T-helper 1 cell treated with Interleukin-12 subunit alpha and Interleukin-12 subunit beta and Interleukin-4 antibody, amounts not matched to agents 30 μg/mL and 1 μg/mL, for 36 hours (primary cell): Measurements from ENCODE around the gene ZIC3.
"Not testable (repeated sequence)": the region's sequence is repeated elsewhere in the genome, so short reads cannot be mapped to it uniquely, and the experiment has no call there.

Experiments used
- H3K27ac Mint-ChIP-seq: one replicate; pipeline ENCODE4 v1.8.0; 2021; ENCODE audit warnings: mild to moderate bottlenecking, mixed read lengths
- H3K27me3 Mint-ChIP-seq: one replicate; pipeline ENCODE4 v1.8.0; 2021; ENCODE audit warnings: low read depth, mixed read lengths
- H3K36me3 Mint-ChIP-seq: one replicate; pipeline ENCODE4 v1.8.0; 2021; ENCODE audit warnings: low read depth, mixed read lengths
- H3K4me1 Mint-ChIP-seq: one replicate; pipeline ENCODE4 v1.8.0; 2021; ENCODE audit warnings: low read depth, mixed read lengths
- H3K4me3 Mint-ChIP-seq: one replicate; pipeline ENCODE4 v1.8.0; 2021; ENCODE audit warnings: mild to moderate bottlenecking, moderate library complexity, mixed read lengths
- H3K9me3 Mint-ChIP-seq: one replicate; pipeline ENCODE4 v1.8.0; 2021; ENCODE audit warnings: mixed read lengths

The ZIC3 gene

DNA sequence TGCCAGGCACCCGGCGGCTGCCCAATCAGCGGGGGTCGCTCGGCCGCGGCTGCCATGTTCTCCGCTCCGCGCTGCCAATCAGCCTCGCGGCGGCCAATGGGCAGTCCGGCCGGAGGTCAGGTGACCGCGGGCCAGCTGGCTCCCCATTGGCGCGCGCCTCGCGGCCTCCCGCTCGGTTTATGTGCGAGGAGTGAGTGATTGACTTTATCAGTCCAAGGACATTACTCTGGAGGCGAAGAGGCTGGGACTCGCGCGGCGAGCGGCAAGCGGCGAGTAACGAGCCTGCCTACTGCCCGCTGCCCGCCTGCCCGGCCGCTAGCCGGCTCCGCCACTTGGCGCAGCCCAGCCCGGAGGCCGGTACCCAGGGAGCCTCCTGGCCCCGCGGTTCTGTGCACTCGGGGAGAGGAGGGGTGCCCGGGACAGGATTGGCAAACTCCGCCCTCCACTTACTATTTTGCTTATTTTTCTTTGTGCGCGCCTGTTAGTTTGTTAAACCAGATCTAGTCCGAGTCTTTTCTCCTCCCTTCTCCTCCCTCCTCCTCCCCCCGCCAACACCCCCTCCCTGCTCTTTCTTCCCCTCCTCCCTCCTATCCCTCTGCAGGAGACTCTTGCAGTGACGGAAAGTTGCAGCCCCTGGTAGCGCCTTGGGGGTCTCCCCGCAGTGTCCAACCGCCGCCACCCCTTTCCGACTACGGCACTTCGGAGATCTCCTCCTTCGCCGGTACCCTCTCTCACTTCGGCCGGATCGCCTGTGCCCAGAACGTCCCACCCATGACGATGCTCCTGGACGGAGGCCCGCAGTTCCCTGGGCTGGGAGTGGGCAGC, at the start of gene ZIC3:
TSS of gene ZIC3 (plus strand) at position 207 of the 825 bp plus-strand sequence. CDS start at position 772, 565 bp downstream.
- no peak within 1 kb of the TSS for H3K4me3 Mint-ChIP-seq

DNA sequence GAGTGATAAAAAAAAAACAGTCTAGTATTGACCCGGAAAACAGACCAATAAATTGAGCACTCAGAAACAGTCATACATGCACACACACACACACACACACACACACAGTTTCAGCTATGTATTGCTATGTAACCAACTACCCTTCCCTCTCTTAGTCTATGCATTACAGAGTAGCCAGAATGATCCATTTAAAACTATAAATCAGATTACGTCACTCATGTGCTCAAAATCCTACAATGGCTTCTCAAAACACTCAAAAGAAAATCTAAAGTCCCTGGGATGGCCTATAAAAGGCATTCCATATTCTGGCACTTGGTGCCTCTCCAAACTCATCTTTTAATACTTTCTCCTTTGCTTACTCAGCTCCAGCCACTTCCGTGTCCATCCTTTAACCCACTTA, 46.5 kb upstream of the ZIC3 start:
- Mint-ChIP-seq H3K4me3 (no peak overlapping the region), H3K27ac (no peak overlapping the region), H3K4me1 (no peaks in the 10 kb centered on the region), H3K27me3 (no peaks in the 10 kb centered on the region), H3K36me3 (no peaks in the 10 kb centered on the region), H3K9me3 (no peaks in the 10 kb centered on the region)

More for the DNA sequence above, at the start of gene ZIC3:
- H3K36me3 Mint-ChIP-seq = peaks cover 2% of the 10 kb centered on the region
- H3K4me1 Mint-ChIP-seq = peaks cover 1% of the 10 kb centered on the region
- peaks cover 74% of the 10 kb centered on the region for H3K27me3 Mint-ChIP-seq
- H3K27ac Mint-ChIP-seq = peak within 1 kb of the TSS; percentile 42
- H3K9me3 Mint-ChIP-seq = no peaks in the 10 kb centered on the region

GRCh38 chrX:137545711-137546651, 19.9 kb upstream of the ZIC3 start:
- no peaks in the 10 kb centered on the region for H3K4me1 Mint-ChIP-seq
- H3K9me3 Mint-ChIP-seq = no peaks in the 10 kb centered on the region
- no peak overlapping the region for H3K27ac Mint-ChIP-seq
- H3K27me3 Mint-ChIP-seq = peaks cover 47% of the 10 kb centered on the region
- peaks cover 2% of the 10 kb centered on the region for H3K36me3 Mint-ChIP-seq
- no peak overlapping the region for H3K4me3 Mint-ChIP-seq

- Mint-ChIP-seq H3K27ac (no peak overlapping the region), H3K36me3 (peaks cover 2% of the 10 kb centered on the region), H3K4me3 (no peak overlapping the region), H3K27me3 (peaks cover 53% of the 10 kb centered on the region), H3K4me1 (no peaks in the 10 kb centered on the region), H3K9me3 (no peaks in the 10 kb centered on the region)
Observed at GRCh38 chrX:137547291-137547690, 18.6 kb upstream of the ZIC3 start.

- H3K27me3 Mint-ChIP-seq = peaks cover 53% of the 10 kb centered on the region
- no peak overlapping the region for H3K27ac Mint-ChIP-seq
- no peaks in the 10 kb centered on the region for H3K4me1 Mint-ChIP-seq
- no peak overlapping the region for H3K4me3 Mint-ChIP-seq
- no peaks in the 10 kb centered on the region for H3K9me3 Mint-ChIP-seq
- peaks cover 2% of the 10 kb centered on the region for H3K36me3 Mint-ChIP-seq
Observed at GRCh38 chrX:137548261-137548660, 17.7 kb upstream of the ZIC3 start.

GRCh38 chrX:137549073-137549472, 16.9 kb upstream of the ZIC3 start:
- no peaks in the 10 kb centered on the region for H3K9me3 Mint-ChIP-seq
- no peak overlapping the region for H3K4me3 Mint-ChIP-seq
- H3K4me1 Mint-ChIP-seq = no peaks in the 10 kb centered on the region
- peaks cover 50% of the 10 kb centered on the region for H3K27me3 Mint-ChIP-seq
- peaks cover 2% of the 10 kb centered on the region for H3K36me3 Mint-ChIP-seq
- H3K27ac Mint-ChIP-seq = no peak overlapping the region

DNA sequence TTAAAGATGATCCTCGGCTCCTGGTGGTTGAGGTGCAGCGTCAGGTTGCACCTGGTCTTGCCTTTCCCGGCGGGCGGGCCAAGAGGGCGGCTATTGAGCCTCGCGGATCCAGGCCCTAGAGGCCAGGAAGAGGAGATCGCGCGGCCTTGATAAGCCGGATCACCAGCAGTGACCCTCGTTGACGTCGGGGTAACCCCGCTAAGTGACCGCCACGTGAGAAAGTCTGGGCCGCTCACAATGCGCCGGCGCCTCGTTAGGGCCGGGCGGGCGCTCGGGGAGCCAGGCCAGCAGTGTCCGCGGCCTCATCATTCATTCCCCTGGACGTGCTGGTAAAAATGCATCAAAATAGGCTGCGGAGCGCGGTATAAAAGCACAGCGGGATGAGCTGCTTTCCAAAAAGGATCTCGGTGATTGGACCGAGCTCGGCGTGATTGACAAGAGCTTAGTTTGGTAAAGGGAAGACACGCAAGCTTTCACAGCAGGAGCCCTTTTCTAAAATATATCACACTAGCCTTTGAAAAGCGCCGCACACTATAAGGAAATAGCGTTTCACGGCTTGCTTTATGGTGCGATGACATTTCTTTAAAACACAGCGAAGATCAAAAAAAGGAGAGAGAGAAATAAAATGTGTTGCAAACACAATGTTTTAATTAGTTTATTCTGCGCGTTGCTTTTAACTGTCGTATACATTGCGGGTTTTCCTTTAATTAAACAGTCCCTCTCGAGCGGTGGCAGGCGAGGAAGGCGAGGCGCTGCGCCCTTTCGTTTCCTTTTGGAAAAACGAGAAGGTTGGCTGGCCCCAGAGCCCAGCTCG, 15.9 kb upstream of the ZIC3 start:
- Mint-ChIP-seq H3K9me3 (no peaks in the 10 kb centered on the region), H3K36me3 (peaks cover 2% of the 10 kb centered on the region), H3K27ac (peak overlapping the region; percentile 50), H3K27me3 (peaks cover 44% of the 10 kb centered on the region), H3K4me1 (no peaks in the 10 kb centered on the region), H3K4me3 (no peak overlapping the region)

GRCh38 chrX:137550665-137551261, 15.2 kb upstream of the ZIC3 start:
- H3K4me1 Mint-ChIP-seq = no peaks in the 10 kb centered on the region
- H3K4me3 Mint-ChIP-seq = no peak overlapping the region
- peaks cover 2% of the 10 kb centered on the region for H3K36me3 Mint-ChIP-seq
- peaks cover 37% of the 10 kb centered on the region for H3K27me3 Mint-ChIP-seq
- H3K9me3 Mint-ChIP-seq = no peaks in the 10 kb centered on the region
- no peak overlapping the region for H3K27ac Mint-ChIP-seq

- H3K9me3 Mint-ChIP-seq, H3K4me3 Mint-ChIP-seq, H3K27ac Mint-ChIP-seq, H3K4me1 Mint-ChIP-seq, H3K36me3 Mint-ChIP-seq: not testable (repeated sequence)
- peaks cover 27% of the 10 kb centered on the region for H3K27me3 Mint-ChIP-seq
Observed at GRCh38 chrX:137552098-137552497, 13.8 kb upstream of the ZIC3 start.

DNA sequence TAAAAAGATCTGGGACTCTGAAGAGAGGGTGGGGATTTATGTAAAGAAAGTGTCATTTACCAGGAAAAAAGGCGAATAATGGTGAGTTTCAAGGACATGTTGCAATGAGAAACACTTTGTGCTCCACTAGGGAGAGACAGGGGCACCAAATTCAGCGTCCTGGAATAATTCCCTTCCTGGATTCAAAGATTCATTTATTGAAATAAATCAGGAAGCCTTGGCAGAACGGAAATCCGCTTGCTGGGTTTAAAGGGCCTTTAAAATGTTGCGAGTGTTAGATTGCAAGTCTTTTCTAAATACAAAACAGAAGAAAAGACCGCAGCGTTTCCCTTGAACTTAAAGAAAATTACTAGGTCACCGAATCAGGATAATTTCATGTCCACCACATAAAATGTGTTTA, 3.8 kb upstream of the ZIC3 start:
- H3K27ac Mint-ChIP-seq = no peak overlapping the region
- H3K4me3 Mint-ChIP-seq = no peak overlapping the region

GRCh38 chrX:137563681-137564651, 2.0 kb upstream of the ZIC3 start:
- peaks cover 1% of the 10 kb centered on the region for H3K4me1 Mint-ChIP-seq
- H3K9me3 Mint-ChIP-seq = no peaks in the 10 kb centered on the region
- peaks cover 2% of the 10 kb centered on the region for H3K36me3 Mint-ChIP-seq
- no peak overlapping the region for H3K27ac Mint-ChIP-seq
- H3K4me3 Mint-ChIP-seq = no peak overlapping the region
- peaks cover 55% of the 10 kb centered on the region for H3K27me3 Mint-ChIP-seq

More for the DNA sequence above, 3.8 kb upstream of the ZIC3 start:
- Mint-ChIP-seq H3K36me3 (peaks cover 2% of the 10 kb centered on the region), H3K9me3 (no peaks in the 10 kb centered on the region), H3K27me3 (peaks cover 38% of the 10 kb centered on the region), H3K4me1 (no peaks in the 10 kb centered on the region)

GRCh38 chrX:137565318-137565904, 516 bp upstream of the ZIC3 start:
- no peak overlapping the region for H3K4me3 Mint-ChIP-seq
- H3K36me3 Mint-ChIP-seq = peaks cover 2% of the 10 kb centered on the region
- peak overlapping the region; percentile 42 for H3K27ac Mint-ChIP-seq
- no peaks in the 10 kb centered on the region for H3K9me3 Mint-ChIP-seq
- peaks cover 68% of the 10 kb centered on the region for H3K27me3 Mint-ChIP-seq
- H3K4me1 Mint-ChIP-seq = peaks cover 1% of the 10 kb centered on the region
